Gastroesophageal sphincter (tissue), 3 donors: ENCODE results near the gene CLIP4.

Experiments
- EP300 ChIP-seq: sonication (generic); formaldehyde crosslinking; IDR thresholded peaks from one replicate; pipeline ENCODE4 v1.6.1; 2017; ENCODE audit warnings: antibody characterized with exemption, mild to moderate bottlenecking
- TF ChIP-seq, protein P1 (sequence below), 4 experiments: fragments of 200-600 bp in 2 of 4; fragments of 450-650 bp in 2 of 4; sonication (generic) in 1 of 4; IDR thresholded peaks; one replicate each; pipeline ENCODE4 v1.5.1; 2017 to 2019; ENCODE audit warnings: antibody characterized with exemption in 4 of 4, mild to moderate bottlenecking in 2 of 4, moderate library complexity in 2 of 4

GRCh38 chr2:29109246-29109645, 6.0 kb upstream of the CLIP4 start:
- TF ChIP-seq, protein P1, sequence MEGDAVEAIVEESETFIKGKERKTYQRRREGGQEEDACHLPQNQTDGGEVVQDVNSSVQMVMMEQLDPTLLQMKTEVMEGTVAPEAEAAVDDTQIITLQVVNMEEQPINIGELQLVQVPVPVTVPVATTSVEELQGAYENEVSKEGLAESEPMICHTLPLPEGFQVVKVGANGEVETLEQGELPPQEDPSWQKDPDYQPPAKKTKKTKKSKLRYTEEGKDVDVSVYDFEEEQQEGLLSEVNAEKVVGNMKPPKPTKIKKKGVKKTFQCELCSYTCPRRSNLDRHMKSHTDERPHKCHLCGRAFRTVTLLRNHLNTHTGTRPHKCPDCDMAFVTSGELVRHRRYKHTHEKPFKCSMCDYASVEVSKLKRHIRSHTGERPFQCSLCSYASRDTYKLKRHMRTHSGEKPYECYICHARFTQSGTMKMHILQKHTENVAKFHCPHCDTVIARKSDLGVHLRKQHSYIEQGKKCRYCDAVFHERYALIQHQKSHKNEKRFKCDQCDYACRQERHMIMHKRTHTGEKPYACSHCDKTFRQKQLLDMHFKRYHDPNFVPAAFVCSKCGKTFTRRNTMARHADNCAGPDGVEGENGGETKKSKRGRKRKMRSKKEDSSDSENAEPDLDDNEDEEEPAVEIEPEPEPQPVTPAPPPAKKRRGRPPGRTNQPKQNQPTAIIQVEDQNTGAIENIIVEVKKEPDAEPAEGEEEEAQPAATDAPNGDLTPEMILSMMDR (IDR thresholded peaks at IDR 0.05): no peak
- no peak for TF ChIP-seq EP300
